ENCODE data around the gene REEP6.

- TF ChIP-seq CTCF (IDR thresholded peaks at IDR 0.05; ENCODE audit: insufficient read depth, low read length) (no peak), POLR2AphosphoS5 (IDR thresholded peaks at IDR 0.05; ENCODE audit: low read depth) (no peak), SPI1 (IDR thresholded peaks at IDR 0.05; ENCODE audit: borderline replicate concordance, low read depth) (no peak), REST (IDR thresholded peaks at IDR 0.05; ENCODE audit: insufficient replicate concordance, low read depth) (no peak)
Measured at GRCh38 chr19:1468821-1469254, 22.1 kb upstream of the REEP6 start.

Data from HL-60 (cell line).